Measurements from ENCODE around the gene EML3. TPM values are rescaled to one million over a fixed set of nuclear protein-coding genes. Genes with fewer than 3 reads are reported as not detected.

EML3 gene
- total and polyA plus RNA-seq, 2 donors from 2014 or later, result 35.0 to 83.3 TPM

GRCh38 chr11:62580959-62581715, 31.4 kb downstream of the EML3 start:
- TF ChIP-seq CTCF (IDR thresholded peaks at IDR 0.05; ENCODE audit: borderline replicate concordance, extremely low read depth, insufficient read depth), result no peak
- no peaks in the 10 kb centered on the region for H3K27me3 ChIP-seq (ENCODE audit: control insufficient read depth, insufficient read depth, low read length)
- no peak overlapping the region for H3K27ac ChIP-seq (ENCODE audit: low read depth in 2 of 2, low read length in 2 of 2)
- FAIRE-seq (no peak), DNase-seq (peak in 1 of 5 donors; percentile 51)
- no peak overlapping the region for H3K9ac ChIP-seq (ENCODE audit: low read length in 3 of 3)
- peaks cover 8 to 36% (median 10%) of the 10 kb centered on the region in 3 donors for H3K36me3 ChIP-seq (ENCODE audit: control insufficient read depth in 2 of 3, insufficient read depth in 3 of 3, low read length in 3 of 3)
- intact Hi-C loops (cut with DNase I), result no loop called here
- H3K4me3 ChIP-seq (ENCODE audit: low read length in 3 of 3), result no peak overlapping the region
- peaks cover 0 to 5% (median 4%) of the 10 kb centered on the region in 3 donors for H3K4me1 ChIP-seq (ENCODE audit: control insufficient read depth in 2 of 3, insufficient read depth in 2 of 3, low read depth in 1 of 3, low read length in 3 of 3)
- no peaks in the 10 kb centered on the region for H3K9me3 ChIP-seq (ENCODE audit: control insufficient read depth in 2 of 3, insufficient read depth in 1 of 3, low read length in 3 of 3)

GRCh38 chr11:62579252-62579651, 33.3 kb downstream of the EML3 start:
- H3K9ac ChIP-seq (ENCODE audit: low read length in 3 of 3), result no peak overlapping the region
- H3K36me3 ChIP-seq (ENCODE audit: control insufficient read depth in 2 of 3, insufficient read depth in 3 of 3, low read length in 3 of 3), result peaks cover 5 to 41% (median 10%) of the 10 kb centered on the region in 3 donors
- intact Hi-C loops (cut with DNase I), result no loop called here
- H3K27ac ChIP-seq (ENCODE audit: low read depth in 2 of 2, low read length in 2 of 2), result no peak overlapping the region
- no peaks in the 10 kb centered on the region for H3K27me3 ChIP-seq (ENCODE audit: control insufficient read depth, insufficient read depth, low read length)
- DNase-seq (no peak), FAIRE-seq (no peak)
- TF ChIP-seq CTCF (IDR thresholded peaks at IDR 0.05; ENCODE audit: borderline replicate concordance, extremely low read depth, insufficient read depth), result no peak
- H3K9me3 ChIP-seq (ENCODE audit: control insufficient read depth in 2 of 3, insufficient read depth in 1 of 3, low read length in 3 of 3), result no peaks in the 10 kb centered on the region
- peaks cover 0 to 21% (median 7%) of the 10 kb centered on the region in 3 donors for H3K4me1 ChIP-seq (ENCODE audit: control insufficient read depth in 2 of 3, insufficient read depth in 2 of 3, low read depth in 1 of 3, low read length in 3 of 3)
- H3K4me3 ChIP-seq (ENCODE audit: low read length in 3 of 3), result no peak overlapping the region

GRCh38 chr11:62578541-62578940, 34.0 kb downstream of the EML3 start:
- FAIRE-seq (no peak), DNase-seq (peak in 1 of 5 donors; percentile 55)
- H3K4me3 ChIP-seq (ENCODE audit: low read length in 3 of 3), result no peak overlapping the region
- H3K27ac ChIP-seq (ENCODE audit: low read depth in 2 of 2, low read length in 2 of 2), result no peak overlapping the region
- H3K4me1 ChIP-seq (ENCODE audit: control insufficient read depth in 2 of 3, insufficient read depth in 2 of 3, low read depth in 1 of 3, low read length in 3 of 3), result peaks cover 0 to 23% (median 7%) of the 10 kb centered on the region in 3 donors
- H3K9me3 ChIP-seq (ENCODE audit: control insufficient read depth in 2 of 3, insufficient read depth in 1 of 3, low read length in 3 of 3), result no peaks in the 10 kb centered on the region
- no peak for TF ChIP-seq CTCF (IDR thresholded peaks at IDR 0.05; ENCODE audit: borderline replicate concordance, extremely low read depth, insufficient read depth)
- no peaks in the 10 kb centered on the region for H3K27me3 ChIP-seq (ENCODE audit: control insufficient read depth, insufficient read depth, low read length)
- intact Hi-C loops (cut with DNase I), result no loop called here
- no peak overlapping the region for H3K9ac ChIP-seq (ENCODE audit: low read length in 3 of 3)
- peaks cover 5 to 38% (median 10%) of the 10 kb centered on the region in 3 donors for H3K36me3 ChIP-seq (ENCODE audit: control insufficient read depth in 2 of 3, insufficient read depth in 3 of 3, low read length in 3 of 3)

Data from kidney (tissue), 14 donors.